Renal pelvis (tissue), 4 donors: ENCODE results near the gene KRTAP6-1. TPM values are rescaled to one million over a fixed set of nuclear protein-coding genes. Genes with fewer than 3 reads are reported as not detected.

ENCODE experiments used
- DNase-seq: peaks from one replicate; pipeline ENCODE4 v3.0.0-alpha.2; 2013
- polyA plus RNA-seq, 3 donors: library from polyadenylated mRNA; unstranded; fragments of 120-200 nt; gene quantifications; one replicate each; pipeline ENCODE4 v1.2.1, GENCODE V29; 2013; ENCODE audit not compliant: insufficient read length in 3 of 3

Gene KRTAP6-1
- polyA plus RNA-seq, 3 donors: not detected

DNA sequence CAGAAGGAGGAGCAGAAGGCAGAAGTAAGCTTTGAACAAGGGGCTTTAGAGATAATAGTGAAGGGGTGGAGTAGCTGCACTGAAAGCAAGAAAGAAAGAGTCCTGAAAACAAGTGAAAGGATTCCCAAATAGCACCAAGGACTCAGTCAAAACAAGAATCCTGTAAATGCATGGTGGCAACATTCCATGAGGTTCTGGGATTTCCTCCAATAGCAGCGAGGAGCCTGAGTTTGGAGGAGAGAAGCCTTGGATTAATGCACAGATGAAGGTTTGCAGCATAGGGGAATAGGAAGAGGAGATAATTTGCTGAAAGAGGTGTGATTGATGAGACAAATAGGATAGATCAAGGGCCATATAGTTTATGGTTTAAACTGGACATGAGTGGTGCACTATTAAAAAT, 34.4 kb downstream of the KRTAP6-1 start:
- no peak for DNase-seq

DNA sequence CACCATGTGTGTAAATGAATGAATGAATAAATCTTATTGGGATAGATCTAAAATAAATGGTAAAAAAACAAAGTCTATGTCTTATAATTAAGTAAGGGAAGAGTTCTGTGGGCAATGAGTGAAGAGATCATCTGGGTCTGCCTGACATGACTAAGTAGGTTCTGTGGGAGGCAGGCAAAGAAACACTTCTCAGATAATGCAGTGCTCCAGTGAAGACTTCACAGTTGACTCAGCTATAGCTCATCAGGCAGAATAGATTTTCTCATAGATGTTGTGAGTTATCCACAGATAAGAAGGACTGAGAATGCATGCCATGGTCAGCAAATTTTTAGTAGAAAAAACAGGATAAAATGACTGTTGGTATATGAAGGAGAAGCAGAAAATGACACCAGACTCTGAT, 36.0 kb downstream of the KRTAP6-1 start:
- DNase-seq: no peak

DNA sequence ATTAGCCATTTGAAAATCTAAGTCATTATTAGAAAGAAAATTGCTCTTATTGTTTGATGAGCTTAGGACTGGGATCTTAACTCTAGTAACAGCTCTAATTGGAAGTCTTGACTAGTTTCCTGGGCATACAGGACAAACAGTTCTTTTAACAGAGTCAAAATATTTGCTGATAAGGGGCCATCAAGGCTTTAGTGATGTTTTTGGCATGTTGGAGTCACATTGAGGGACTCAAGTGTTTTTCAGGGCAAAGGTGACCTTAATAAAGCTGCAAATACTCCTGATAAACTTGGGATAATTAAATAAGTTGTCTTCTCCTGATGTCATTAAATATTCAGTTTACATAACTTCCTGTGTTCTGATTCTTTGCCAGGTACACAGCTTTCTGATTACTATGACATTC, 46.1 kb downstream of the KRTAP6-1 start:
- no peak for DNase-seq

DNA sequence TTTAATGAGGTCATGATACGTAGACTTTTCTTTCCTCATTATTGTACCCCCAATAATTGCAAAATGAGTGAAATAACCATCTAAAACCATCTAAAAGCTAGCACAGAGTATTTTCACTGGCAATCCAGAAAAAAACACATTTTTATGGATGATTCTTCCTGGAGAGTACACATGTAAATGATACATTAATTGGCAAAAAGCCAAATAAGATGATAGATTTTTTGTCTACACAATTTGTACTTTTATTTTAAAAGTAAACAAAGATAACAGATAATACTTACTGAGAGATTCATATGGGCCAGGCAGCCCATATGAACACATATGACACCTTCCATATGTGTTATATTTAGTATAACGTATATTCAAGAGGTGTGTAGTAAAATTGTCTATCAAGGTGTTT, 50.1 kb downstream of the KRTAP6-1 start:
- no peak for DNase-seq

Other genes with a start within 250 kb of the KRTAP6-1 start
- not detected for gene KRTAP13-2, start 241.7 kb downstream of the KRTAP6-1 start, polyA plus RNA-seq
- gene KRTAP13-1, start 217.9 kb downstream of the KRTAP6-1 start, polyA plus RNA-seq: not detected
- gene KRTAP13-3, start 188.0 kb downstream of the KRTAP6-1 start, polyA plus RNA-seq: not detected
- gene KRTAP13-4, start 183.7 kb downstream of the KRTAP6-1 start, polyA plus RNA-seq: not detected
- not detected for gene KRTAP15-1, start 173.7 kb downstream of the KRTAP6-1 start, polyA plus RNA-seq
- gene KRTAP19-1, start 133.6 kb downstream of the KRTAP6-1 start, polyA plus RNA-seq: not detected
- gene KRTAP19-2, start 126.5 kb downstream of the KRTAP6-1 start, polyA plus RNA-seq: not detected
- not detected for gene KRTAP19-3, start 121.9 kb downstream of the KRTAP6-1 start, polyA plus RNA-seq
- gene KRTAP19-4, start 116.8 kb downstream of the KRTAP6-1 start, polyA plus RNA-seq: not detected
- not detected for gene KRTAP19-5, start 111.8 kb downstream of the KRTAP6-1 start, polyA plus RNA-seq
- gene KRTAP19-6, start 72.1 kb downstream of the KRTAP6-1 start, polyA plus RNA-seq: not detected
- not detected for gene KRTAP19-7, start 52.6 kb downstream of the KRTAP6-1 start, polyA plus RNA-seq
- gene KRTAP22-2, start 23.5 kb downstream of the KRTAP6-1 start, polyA plus RNA-seq: not detected
- gene KRTAP6-3, start 21.5 kb downstream of the KRTAP6-1 start, polyA plus RNA-seq: not detected
- gene KRTAP6-2, start 15.0 kb downstream of the KRTAP6-1 start, polyA plus RNA-seq: not detected
- not detected for gene KRTAP22-1, start 12.8 kb downstream of the KRTAP6-1 start, polyA plus RNA-seq
- gene KRTAP20-1, start 2.5 kb upstream of the KRTAP6-1 start, polyA plus RNA-seq: not detected
- not detected for gene KRTAP20-4, start 6.7 kb upstream of the KRTAP6-1 start, polyA plus RNA-seq
- gene KRTAP20-2, start 21.3 kb upstream of the KRTAP6-1 start, polyA plus RNA-seq: not detected
- gene KRTAP20-3, start 28.9 kb upstream of the KRTAP6-1 start, polyA plus RNA-seq: not detected
- not detected for gene KRTAP21-3, start 104.8 kb upstream of the KRTAP6-1 start, polyA plus RNA-seq
- not detected for gene KRTAP21-2, start 133.3 kb upstream of the KRTAP6-1 start, polyA plus RNA-seq
- not detected for gene KRTAP21-1, start 141.5 kb upstream of the KRTAP6-1 start, polyA plus RNA-seq
- gene KRTAP8-1, start 199.3 kb upstream of the KRTAP6-1 start, polyA plus RNA-seq: not detected
- gene KRTAP7-1, start 215.8 kb upstream of the KRTAP6-1 start, polyA plus RNA-seq: not detected